Measurements from ENCODE around the gene KATNB1. TPM values are rescaled to one million over a fixed set of nuclear protein-coding genes. Genes with fewer than 3 reads are reported as not detected.

KATNB1 gene
- total RNA-seq, 2 experiments from 2014 or later: 37.4 to 43.5 TPM

GRCh38 chr16:57750796-57751538 is 15.4 kb downstream of the KATNB1 start:
- Histone ChIP-seq H3K27ac (ENCODE audit: low read depth, low read length, poor library complexity, severe bottlenecking) (no peak overlapping the region), H3K4me2 (ENCODE audit: low read length) (no peak overlapping the region), H4K20me1 (ENCODE audit: insufficient read depth, low read length) (no peaks in the 10 kb centered on the region), H3K9me2 (ENCODE audit: insufficient read depth, low read length) (no peaks in the 10 kb centered on the region), H3K4me1 (ENCODE audit: insufficient read depth, low read length, poor library complexity, severe bottlenecking) (no peaks in the 10 kb centered on the region), H3K9me3 (ENCODE audit: low read length) (no peaks in the 10 kb centered on the region), H3K4me3 (ENCODE audit: low read depth, low read length, poor library complexity, severe bottlenecking) (no peak overlapping the region), H2AFZ (ENCODE audit: low read length) (no peak overlapping the region), H3K79me2 (ENCODE audit: insufficient read depth, low read depth, low read length) (no peaks in the 10 kb centered on the region), H3K36me3 (ENCODE audit: insufficient read depth, low read length) (peaks cover 5% of the 10 kb centered on the region; the same call in 1 of the 2 replicates)
- TF ChIP-seq EZH2phosphoT487 (IDR thresholded peaks at IDR 0.05; ENCODE audit: borderline replicate concordance, low read depth, low read length): no peak
- TF ChIP-seq, protein P1, sequence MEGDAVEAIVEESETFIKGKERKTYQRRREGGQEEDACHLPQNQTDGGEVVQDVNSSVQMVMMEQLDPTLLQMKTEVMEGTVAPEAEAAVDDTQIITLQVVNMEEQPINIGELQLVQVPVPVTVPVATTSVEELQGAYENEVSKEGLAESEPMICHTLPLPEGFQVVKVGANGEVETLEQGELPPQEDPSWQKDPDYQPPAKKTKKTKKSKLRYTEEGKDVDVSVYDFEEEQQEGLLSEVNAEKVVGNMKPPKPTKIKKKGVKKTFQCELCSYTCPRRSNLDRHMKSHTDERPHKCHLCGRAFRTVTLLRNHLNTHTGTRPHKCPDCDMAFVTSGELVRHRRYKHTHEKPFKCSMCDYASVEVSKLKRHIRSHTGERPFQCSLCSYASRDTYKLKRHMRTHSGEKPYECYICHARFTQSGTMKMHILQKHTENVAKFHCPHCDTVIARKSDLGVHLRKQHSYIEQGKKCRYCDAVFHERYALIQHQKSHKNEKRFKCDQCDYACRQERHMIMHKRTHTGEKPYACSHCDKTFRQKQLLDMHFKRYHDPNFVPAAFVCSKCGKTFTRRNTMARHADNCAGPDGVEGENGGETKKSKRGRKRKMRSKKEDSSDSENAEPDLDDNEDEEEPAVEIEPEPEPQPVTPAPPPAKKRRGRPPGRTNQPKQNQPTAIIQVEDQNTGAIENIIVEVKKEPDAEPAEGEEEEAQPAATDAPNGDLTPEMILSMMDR (conservative IDR thresholded peaks at IDR 0.05; ENCODE audit: low read length): no peak
- POLR2A ChIA-PET: interaction anchor here (0.5 kb wide), 1 partner anchor 42 kb away, joined by 3 read pairs; no protein-coding TSS in a partner anchor
- intact Hi-C loops (cut with micrococcal nuclease; ENCODE audit: unreplicated experiment): no loop called here
- BruUV-seq (replicated peaks): no TSS peak
- DNase-seq (ENCODE audit: low spot score): no peak
- CTCF ChIA-PET (ENCODE audit: unreplicated experiment): interaction anchor here (0.5 kb wide), 1 partner anchor 23 kb away, joined by 4 read pairs; no protein-coding TSS in a partner anchor

DNA sequence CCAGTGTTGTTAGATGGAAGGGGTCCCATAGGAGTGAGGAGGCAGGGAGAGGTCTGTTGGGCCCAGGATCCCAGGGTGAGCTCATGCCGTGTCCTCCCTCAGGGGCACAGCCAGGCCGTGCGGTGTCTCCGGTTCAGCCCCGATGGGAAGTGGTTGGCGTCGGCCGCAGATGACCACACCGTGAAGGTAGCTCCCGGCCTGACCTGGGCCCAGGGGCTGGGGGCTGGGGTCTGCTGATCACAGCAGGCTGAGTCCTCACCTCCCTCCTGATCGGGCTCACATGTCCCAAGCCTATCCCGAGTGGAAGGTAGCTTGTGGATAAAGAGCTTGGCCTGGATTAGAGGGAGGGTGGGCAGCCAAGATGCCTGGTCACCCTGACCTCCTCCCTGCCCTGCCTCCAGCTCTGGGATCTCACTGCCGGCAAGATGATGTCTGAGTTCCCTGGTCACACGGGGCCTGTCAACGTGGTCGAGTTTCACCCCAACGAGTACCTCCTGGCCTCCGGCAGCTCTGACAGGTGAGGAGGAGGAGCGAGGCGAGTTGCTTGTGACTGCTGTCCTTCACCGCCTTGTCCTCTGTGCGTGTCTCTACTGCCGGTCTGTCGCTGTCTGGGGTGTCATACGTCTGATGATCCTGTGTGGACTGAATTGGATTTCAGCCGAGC is 16.1 kb downstream of the KATNB1 start:
- Histone ChIP-seq H3K79me2 (ENCODE audit: insufficient read depth, low read depth, low read length) (no peaks in the 10 kb centered on the region), H3K4me3 (ENCODE audit: low read depth, low read length, poor library complexity, severe bottlenecking) (no peak overlapping the region), H2AFZ (ENCODE audit: low read length) (no peak overlapping the region), H3K27ac (ENCODE audit: low read depth, low read length, poor library complexity, severe bottlenecking) (no peak overlapping the region), H3K9me3 (ENCODE audit: low read length) (no peaks in the 10 kb centered on the region), H3K4me2 (ENCODE audit: low read length) (no peak overlapping the region), H4K20me1 (ENCODE audit: insufficient read depth, low read length) (no peaks in the 10 kb centered on the region), H3K4me1 (ENCODE audit: insufficient read depth, low read length, poor library complexity, severe bottlenecking) (no peaks in the 10 kb centered on the region), H3K36me3 (ENCODE audit: insufficient read depth, low read length) (peaks cover 8% of the 10 kb centered on the region; the same call in 1 of the 2 replicates), H3K9me2 (ENCODE audit: insufficient read depth, low read length) (no peaks in the 10 kb centered on the region)
- intact Hi-C loops (cut with micrococcal nuclease; ENCODE audit: unreplicated experiment): no loop called here
- ChIA-PET POLR2A (no interaction called here), CTCF (ENCODE audit: unreplicated experiment) (interaction anchor here (0.5 kb wide), 1 partner anchor 23 kb away, joined by 4 read pairs; no protein-coding TSS in a partner anchor)
- no TSS peak for BruUV-seq (replicated peaks)
- no peak for TF ChIP-seq EZH2phosphoT487 (IDR thresholded peaks at IDR 0.05; ENCODE audit: borderline replicate concordance, low read depth, low read length)
- TF ChIP-seq, protein P1 (conservative IDR thresholded peaks at IDR 0.05; ENCODE audit: low read length): no peak
- no peak for DNase-seq (ENCODE audit: low spot score)

DNA sequence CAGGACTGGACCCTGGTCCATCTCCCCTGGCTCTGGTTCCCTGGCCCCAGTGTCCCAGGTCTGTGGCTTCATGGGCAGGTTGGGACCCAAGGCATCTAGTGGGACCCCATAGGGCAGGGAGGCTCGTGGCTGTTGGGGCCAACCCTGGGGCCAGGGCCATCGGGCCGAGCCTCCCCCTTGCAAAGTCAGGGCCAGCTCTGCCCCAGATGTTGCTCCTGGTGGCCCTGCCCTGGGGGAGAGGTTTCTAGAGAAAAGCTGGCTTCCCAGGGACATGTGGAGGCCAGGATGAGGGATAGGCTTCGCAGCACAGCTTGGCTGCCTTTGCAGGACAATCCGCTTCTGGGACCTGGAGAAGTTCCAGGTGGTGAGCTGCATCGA is 16.6 kb downstream of the KATNB1 start:
- Histone ChIP-seq H3K9me2 (ENCODE audit: insufficient read depth, low read length) (no peaks in the 10 kb centered on the region), H3K4me3 (ENCODE audit: low read depth, low read length, poor library complexity, severe bottlenecking) (no peak overlapping the region), H4K20me1 (ENCODE audit: insufficient read depth, low read length) (no peaks in the 10 kb centered on the region), H3K79me2 (ENCODE audit: insufficient read depth, low read depth, low read length) (no peaks in the 10 kb centered on the region), H3K27ac (ENCODE audit: low read depth, low read length, poor library complexity, severe bottlenecking) (no peak overlapping the region), H3K4me2 (ENCODE audit: low read length) (no peak overlapping the region), H3K36me3 (ENCODE audit: insufficient read depth, low read length) (peaks cover 8% of the 10 kb centered on the region; the same call in 1 of the 2 replicates), H3K4me1 (ENCODE audit: insufficient read depth, low read length, poor library complexity, severe bottlenecking) (no peaks in the 10 kb centered on the region), H2AFZ (ENCODE audit: low read length) (no peak overlapping the region), H3K9me3 (ENCODE audit: low read length) (no peaks in the 10 kb centered on the region)
- intact Hi-C loops (cut with micrococcal nuclease; ENCODE audit: unreplicated experiment): no loop called here
- ChIA-PET CTCF (ENCODE audit: unreplicated experiment) (no interaction called here), POLR2A (no interaction called here)
- no peak for DNase-seq (ENCODE audit: low spot score)
- TF ChIP-seq EZH2phosphoT487 (IDR thresholded peaks at IDR 0.05; ENCODE audit: borderline replicate concordance, low read depth, low read length): no peak
- TF ChIP-seq, protein P1 (conservative IDR thresholded peaks at IDR 0.05; ENCODE audit: low read length): no peak
- no TSS peak for BruUV-seq (replicated peaks)

All from OCI-LY7 (cell line).